ENCODE results near the gene POLE. TPM values are rescaled to one million over a fixed set of nuclear protein-coding genes. Genes with fewer than 3 reads are reported as not detected.

POLE gene
- total and polyA plus RNA-seq, 2 donors from 2014 or later: 5.3 to 23.0 TPM

DNA sequence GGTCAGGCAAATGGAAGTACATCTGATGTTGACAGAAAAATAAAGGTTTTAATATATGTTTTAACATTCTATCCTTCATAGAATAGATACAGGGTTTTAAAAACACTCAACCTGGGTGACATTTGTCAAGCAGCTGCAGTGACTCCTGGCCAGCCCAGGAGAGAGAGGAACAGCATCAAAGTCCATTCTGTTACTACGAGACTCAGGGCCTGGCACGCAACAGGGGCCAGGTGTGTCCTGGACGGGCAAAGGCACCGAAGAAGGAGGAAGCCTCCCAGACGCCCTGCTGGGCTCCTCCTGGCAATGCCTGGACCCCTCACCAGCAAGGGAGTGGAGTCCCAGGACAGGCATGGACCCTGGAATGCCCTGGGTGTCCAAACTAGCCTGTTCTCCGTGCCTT, 98.8 kb downstream of the POLE start:
- Histone ChIP-seq H3K36me3 (ENCODE audit: control insufficient read depth in 2 of 3, insufficient read depth in 3 of 3, low read length in 3 of 3) (no peaks in the 10 kb centered on the region), H3K4me1 (ENCODE audit: control insufficient read depth in 2 of 3, insufficient read depth in 2 of 3, low read depth in 1 of 3, low read length in 3 of 3) (peaks cover 0 to 1% (median 0%) of the 10 kb centered on the region in 3 donors), H3K9me3 (ENCODE audit: control insufficient read depth in 2 of 3, insufficient read depth in 1 of 3, low read length in 3 of 3) (no peaks in the 10 kb centered on the region), H3K9ac (ENCODE audit: low read length in 3 of 3) (no peak overlapping the region), H3K4me3 (ENCODE audit: low read length in 3 of 3) (no peak overlapping the region), H3K27me3 (ENCODE audit: control insufficient read depth, insufficient read depth, low read length) (no peaks in the 10 kb centered on the region), H3K27ac (ENCODE audit: low read depth in 2 of 2, low read length in 2 of 2) (no peak overlapping the region)
- intact Hi-C loops (cut with DNase I): no loop called here
- FAIRE-seq: no peak
- no peak for DNase-seq
- TF ChIP-seq, protein P1, sequence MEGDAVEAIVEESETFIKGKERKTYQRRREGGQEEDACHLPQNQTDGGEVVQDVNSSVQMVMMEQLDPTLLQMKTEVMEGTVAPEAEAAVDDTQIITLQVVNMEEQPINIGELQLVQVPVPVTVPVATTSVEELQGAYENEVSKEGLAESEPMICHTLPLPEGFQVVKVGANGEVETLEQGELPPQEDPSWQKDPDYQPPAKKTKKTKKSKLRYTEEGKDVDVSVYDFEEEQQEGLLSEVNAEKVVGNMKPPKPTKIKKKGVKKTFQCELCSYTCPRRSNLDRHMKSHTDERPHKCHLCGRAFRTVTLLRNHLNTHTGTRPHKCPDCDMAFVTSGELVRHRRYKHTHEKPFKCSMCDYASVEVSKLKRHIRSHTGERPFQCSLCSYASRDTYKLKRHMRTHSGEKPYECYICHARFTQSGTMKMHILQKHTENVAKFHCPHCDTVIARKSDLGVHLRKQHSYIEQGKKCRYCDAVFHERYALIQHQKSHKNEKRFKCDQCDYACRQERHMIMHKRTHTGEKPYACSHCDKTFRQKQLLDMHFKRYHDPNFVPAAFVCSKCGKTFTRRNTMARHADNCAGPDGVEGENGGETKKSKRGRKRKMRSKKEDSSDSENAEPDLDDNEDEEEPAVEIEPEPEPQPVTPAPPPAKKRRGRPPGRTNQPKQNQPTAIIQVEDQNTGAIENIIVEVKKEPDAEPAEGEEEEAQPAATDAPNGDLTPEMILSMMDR (IDR thresholded peaks at IDR 0.05; ENCODE audit: borderline replicate concordance, extremely low read depth, insufficient read depth): no peak

DNA sequence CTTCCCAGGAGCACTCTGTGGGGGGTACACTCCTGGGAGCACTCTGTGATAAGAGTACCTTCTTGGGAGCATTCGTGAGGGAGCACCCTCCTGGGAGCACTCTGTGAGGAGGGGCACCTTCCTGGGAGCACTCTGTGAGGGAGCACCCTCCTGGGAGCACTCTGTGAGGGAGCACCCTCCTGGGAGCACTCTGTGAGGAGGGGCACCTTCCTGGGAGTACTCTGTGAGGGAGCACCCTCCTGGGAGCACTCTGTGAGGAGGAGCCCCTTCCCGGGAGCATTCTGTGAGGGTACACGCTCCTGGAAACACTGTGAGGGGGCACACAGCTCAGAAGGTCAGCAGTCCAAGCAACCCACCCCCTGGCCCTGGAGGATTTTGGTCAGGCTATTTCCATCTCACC, 99.4 kb downstream of the POLE start:
- Histone ChIP-seq H3K27me3 (ENCODE audit: control insufficient read depth, insufficient read depth, low read length) (no peaks in the 10 kb centered on the region), H3K9me3 (ENCODE audit: control insufficient read depth in 2 of 3, insufficient read depth in 1 of 3, low read length in 3 of 3) (no peaks in the 10 kb centered on the region), H3K36me3 (ENCODE audit: control insufficient read depth in 2 of 3, insufficient read depth in 3 of 3, low read length in 3 of 3) (no peaks in the 10 kb centered on the region), H3K9ac (ENCODE audit: low read length in 3 of 3) (no peak overlapping the region), H3K4me3 (ENCODE audit: low read length in 3 of 3) (no peak overlapping the region), H3K27ac (ENCODE audit: low read depth in 2 of 2, low read length in 2 of 2) (no peak overlapping the region), H3K4me1 (ENCODE audit: control insufficient read depth in 2 of 3, insufficient read depth in 2 of 3, low read depth in 1 of 3, low read length in 3 of 3) (no peaks in the 10 kb centered on the region)
- intact Hi-C loops (cut with DNase I): no loop called here
- FAIRE-seq: no peak
- DNase-seq: no peak
- TF ChIP-seq, protein P1 (IDR thresholded peaks at IDR 0.05; ENCODE audit: borderline replicate concordance, extremely low read depth, insufficient read depth): no peak

DNA sequence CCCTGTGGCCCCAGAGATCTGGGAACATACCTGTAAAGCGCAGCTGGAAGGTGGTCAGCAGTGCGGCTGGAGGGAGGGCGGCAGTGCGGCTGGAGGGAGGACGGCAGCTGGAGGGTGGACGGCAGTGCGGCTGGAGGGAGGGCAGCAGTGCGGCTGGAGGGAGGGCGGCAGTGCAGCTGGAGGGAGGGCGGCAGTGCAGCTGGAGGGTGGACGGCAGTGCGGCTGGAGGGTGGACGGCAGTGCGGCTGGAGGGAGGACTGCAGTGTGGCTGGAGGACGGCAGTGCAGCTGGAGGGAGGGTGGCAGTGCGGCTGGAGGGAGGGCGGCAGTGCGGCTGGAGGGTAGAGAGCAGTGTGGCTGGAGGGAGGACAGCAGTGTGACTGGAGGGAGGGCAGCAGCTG, 100.2 kb downstream of the POLE start:
- no peak overlapping the region for H3K9ac ChIP-seq (ENCODE audit: low read length in 3 of 3)
- no peaks in the 10 kb centered on the region for H3K9me3 ChIP-seq (ENCODE audit: control insufficient read depth in 2 of 3, insufficient read depth in 1 of 3, low read length in 3 of 3)
- no peak for FAIRE-seq
- TF ChIP-seq, protein P1 (IDR thresholded peaks at IDR 0.05; ENCODE audit: borderline replicate concordance, extremely low read depth, insufficient read depth): no peak
- H3K27ac ChIP-seq (ENCODE audit: low read depth in 2 of 2, low read length in 2 of 2): no peak overlapping the region
- H3K4me1 ChIP-seq (ENCODE audit: control insufficient read depth in 2 of 3, insufficient read depth in 2 of 3, low read depth in 1 of 3, low read length in 3 of 3): no peaks in the 10 kb centered on the region
- H3K36me3 ChIP-seq (ENCODE audit: control insufficient read depth in 2 of 3, insufficient read depth in 3 of 3, low read length in 3 of 3): no peaks in the 10 kb centered on the region
- intact Hi-C loops (cut with DNase I): no loop called here
- no peaks in the 10 kb centered on the region for H3K27me3 ChIP-seq (ENCODE audit: control insufficient read depth, insufficient read depth, low read length)
- no peak for DNase-seq
- no peak overlapping the region for H3K4me3 ChIP-seq (ENCODE audit: low read length in 3 of 3)

DNA sequence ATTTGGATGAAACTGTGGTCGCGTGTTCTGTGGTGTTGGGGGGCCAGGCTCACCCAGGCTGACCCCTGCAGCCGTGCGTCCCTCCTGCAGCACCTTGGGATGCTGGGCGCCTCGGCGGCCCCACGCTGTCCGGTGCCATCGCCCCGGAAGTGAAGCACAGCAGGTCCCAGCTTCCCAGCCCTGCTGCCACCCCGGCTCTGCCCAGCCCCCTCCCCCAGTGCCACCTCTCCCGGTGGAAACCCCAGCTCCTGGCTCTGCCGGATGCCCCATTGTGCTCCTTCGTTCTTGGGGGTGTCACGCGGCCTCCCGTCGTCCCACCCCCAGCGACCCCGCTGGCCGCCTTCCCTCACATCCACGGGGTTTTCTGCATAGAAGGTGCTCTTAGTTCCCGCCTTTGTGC, 102.0 kb downstream of the POLE start:
- TF ChIP-seq, protein P1 (IDR thresholded peaks at IDR 0.05; ENCODE audit: borderline replicate concordance, extremely low read depth, insufficient read depth): no peak
- intact Hi-C loops (cut with DNase I): no loop called here
- H3K36me3 ChIP-seq (ENCODE audit: control insufficient read depth in 2 of 3, insufficient read depth in 3 of 3, low read length in 3 of 3): no peaks in the 10 kb centered on the region
- H3K4me1 ChIP-seq (ENCODE audit: control insufficient read depth in 2 of 3, insufficient read depth in 2 of 3, low read depth in 1 of 3, low read length in 3 of 3): no peaks in the 10 kb centered on the region
- no peaks in the 10 kb centered on the region for H3K9me3 ChIP-seq (ENCODE audit: control insufficient read depth in 2 of 3, insufficient read depth in 1 of 3, low read length in 3 of 3)
- H3K9ac ChIP-seq (ENCODE audit: low read length in 3 of 3): no peak overlapping the region
- H3K27ac ChIP-seq (ENCODE audit: low read depth in 2 of 2, low read length in 2 of 2): no peak overlapping the region
- no peak for FAIRE-seq
- no peak overlapping the region for H3K4me3 ChIP-seq (ENCODE audit: low read length in 3 of 3)
- DNase-seq: no peak
- no peaks in the 10 kb centered on the region for H3K27me3 ChIP-seq (ENCODE audit: control insufficient read depth, insufficient read depth, low read length)

Data from kidney (tissue), 14 donors.